ENCODE data around the gene PRR12. TPM values are rescaled to one million over a fixed set of nuclear protein-coding genes. Genes with fewer than 3 reads are reported as not detected.

Gene PRR12
- total and polyA plus RNA-seq, 4 donors, result 0.86 to 3.5 (median 2.8) TPM

DNA sequence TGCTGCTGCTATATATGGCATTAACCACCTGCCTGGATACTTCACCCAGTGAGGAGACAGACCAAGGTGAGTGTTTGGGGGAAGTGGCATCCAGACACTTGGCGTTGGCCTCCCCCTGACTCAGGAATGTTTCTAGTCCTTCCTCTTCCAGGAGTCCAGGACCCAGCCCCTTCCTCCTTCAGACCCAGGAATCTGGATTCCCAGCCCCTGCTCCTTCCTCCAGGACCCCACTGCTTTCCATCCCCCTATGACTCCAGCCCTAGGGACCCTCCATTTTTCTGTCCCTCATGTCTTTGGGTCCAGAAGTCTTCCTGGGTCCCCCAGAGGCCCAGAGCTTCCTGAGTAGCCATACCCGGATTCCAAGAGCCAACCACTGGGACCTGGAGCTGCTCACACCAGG lies 7.7 kb upstream of the PRR12 start:
- H3K36me3 ChIP-seq (ENCODE audit: control insufficient read depth in 4 of 4, insufficient read depth in 3 of 4, low read depth in 1 of 4, low read length in 3 of 4), result no peaks in the 10 kb centered on the region
- no peak overlapping the region for H3K9ac ChIP-seq (ENCODE audit: low read depth in 1 of 2, low read length in 2 of 2)
- H3K4me1 ChIP-seq (ENCODE audit: control insufficient read depth in 4 of 4, insufficient read depth in 4 of 4, low read length in 3 of 4), result peaks cover 4 to 22% (median 18%) of the 10 kb centered on the region in 4 donors
- TF ChIP-seq, protein P1, sequence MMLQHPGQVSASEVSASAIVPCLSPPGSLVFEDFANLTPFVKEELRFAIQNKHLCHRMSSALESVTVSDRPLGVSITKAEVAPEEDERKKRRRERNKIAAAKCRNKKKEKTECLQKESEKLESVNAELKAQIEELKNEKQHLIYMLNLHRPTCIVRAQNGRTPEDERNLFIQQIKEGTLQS (IDR thresholded peaks at IDR 0.05), result no peak
- TF ChIP-seq EGR1 (IDR thresholded peaks at IDR 0.05; ENCODE audit: low read depth in 2 of 2), result no peak
- TF ChIP-seq FOXA2 (IDR thresholded peaks at IDR 0.05), result no peak
- TF ChIP-seq RXRA (IDR thresholded peaks at IDR 0.05), result no peak
- TF ChIP-seq NR2F2 (IDR thresholded peaks at IDR 0.05), result no peak
- no peak for TF ChIP-seq FOXA1 (IDR thresholded peaks at IDR 0.05)
- H3K4me3 ChIP-seq (ENCODE audit: low read depth in 1 of 3, low read length in 3 of 3), result no peak overlapping the region
- DNase-seq (ENCODE audit: low spot score), result no peak
- H3K27me3 ChIP-seq (ENCODE audit: control insufficient read depth in 4 of 4, insufficient read depth in 4 of 4, low read length in 3 of 4), result no peaks in the 10 kb centered on the region
- no peak overlapping the region for H3K27ac ChIP-seq (ENCODE audit: low read depth in 1 of 2, low read length in 2 of 2)
- WGBS, result 67% methylated on average over 2 of the region's 2 CpGs
- H3K9me3 ChIP-seq (ENCODE audit: control insufficient read depth in 4 of 4, low read length in 3 of 4), result no peaks in the 10 kb centered on the region

DNA sequence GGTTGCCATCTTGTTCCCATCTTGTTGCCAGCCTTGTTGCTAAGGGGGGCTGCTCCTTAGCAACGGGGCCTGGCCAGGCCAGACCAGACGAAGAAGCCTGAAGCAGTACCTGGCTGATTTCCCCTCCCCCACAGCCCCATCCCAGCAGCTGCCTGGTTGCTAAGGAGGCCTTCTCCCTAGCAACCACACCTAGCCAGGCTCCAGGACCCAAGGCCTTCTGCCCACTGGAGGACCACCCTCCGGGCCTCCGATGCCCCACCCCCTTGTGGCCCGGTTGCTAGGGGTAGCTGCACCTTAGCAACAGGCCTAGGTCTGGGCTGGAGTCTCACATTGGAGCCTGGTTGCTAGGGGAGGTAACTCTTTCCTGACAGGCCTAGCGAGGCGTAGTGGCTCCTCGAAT lies 6.0 kb upstream of the PRR12 start:
- WGBS, result 78% methylated on average over 8 of the region's 8 CpGs
- H3K4me1 ChIP-seq (ENCODE audit: control insufficient read depth in 4 of 4, insufficient read depth in 4 of 4, low read length in 3 of 4), result peaks cover 4 to 14% (median 9%) of the 10 kb centered on the region in 4 donors
- H3K36me3 ChIP-seq (ENCODE audit: control insufficient read depth in 4 of 4, insufficient read depth in 3 of 4, low read depth in 1 of 4, low read length in 3 of 4), result no peaks in the 10 kb centered on the region
- no peak for TF ChIP-seq HNF4A (conservative IDR thresholded peaks at IDR 0.05)
- no peak for TF ChIP-seq GABPA (IDR thresholded peaks at IDR 0.05 in 1 of 2, conservative IDR thresholded peaks at IDR 0.05 in 1 of 2)
- no peak for TF ChIP-seq RXRA (IDR thresholded peaks at IDR 0.05)
- TF ChIP-seq, protein P2, sequence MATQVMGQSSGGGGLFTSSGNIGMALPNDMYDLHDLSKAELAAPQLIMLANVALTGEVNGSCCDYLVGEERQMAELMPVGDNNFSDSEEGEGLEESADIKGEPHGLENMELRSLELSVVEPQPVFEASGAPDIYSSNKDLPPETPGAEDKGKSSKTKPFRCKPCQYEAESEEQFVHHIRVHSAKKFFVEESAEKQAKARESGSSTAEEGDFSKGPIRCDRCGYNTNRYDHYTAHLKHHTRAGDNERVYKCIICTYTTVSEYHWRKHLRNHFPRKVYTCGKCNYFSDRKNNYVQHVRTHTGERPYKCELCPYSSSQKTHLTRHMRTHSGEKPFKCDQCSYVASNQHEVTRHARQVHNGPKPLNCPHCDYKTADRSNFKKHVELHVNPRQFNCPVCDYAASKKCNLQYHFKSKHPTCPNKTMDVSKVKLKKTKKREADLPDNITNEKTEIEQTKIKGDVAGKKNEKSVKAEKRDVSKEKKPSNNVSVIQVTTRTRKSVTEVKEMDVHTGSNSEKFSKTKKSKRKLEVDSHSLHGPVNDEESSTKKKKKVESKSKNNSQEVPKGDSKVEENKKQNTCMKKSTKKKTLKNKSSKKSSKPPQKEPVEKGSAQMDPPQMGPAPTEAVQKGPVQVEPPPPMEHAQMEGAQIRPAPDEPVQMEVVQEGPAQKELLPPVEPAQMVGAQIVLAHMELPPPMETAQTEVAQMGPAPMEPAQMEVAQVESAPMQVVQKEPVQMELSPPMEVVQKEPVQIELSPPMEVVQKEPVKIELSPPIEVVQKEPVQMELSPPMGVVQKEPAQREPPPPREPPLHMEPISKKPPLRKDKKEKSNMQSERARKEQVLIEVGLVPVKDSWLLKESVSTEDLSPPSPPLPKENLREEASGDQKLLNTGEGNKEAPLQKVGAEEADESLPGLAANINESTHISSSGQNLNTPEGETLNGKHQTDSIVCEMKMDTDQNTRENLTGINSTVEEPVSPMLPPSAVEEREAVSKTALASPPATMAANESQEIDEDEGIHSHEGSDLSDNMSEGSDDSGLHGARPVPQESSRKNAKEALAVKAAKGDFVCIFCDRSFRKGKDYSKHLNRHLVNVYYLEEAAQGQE (IDR thresholded peaks at IDR 0.05), result no peak
- no peaks in the 10 kb centered on the region for H3K27me3 ChIP-seq (ENCODE audit: control insufficient read depth in 4 of 4, insufficient read depth in 4 of 4, low read length in 3 of 4)
- no peaks in the 10 kb centered on the region for H3K9me3 ChIP-seq (ENCODE audit: control insufficient read depth in 4 of 4, low read length in 3 of 4)
- H3K27ac ChIP-seq (ENCODE audit: low read depth in 1 of 2, low read length in 2 of 2), result no peak overlapping the region
- no peak overlapping the region for H3K9ac ChIP-seq (ENCODE audit: low read depth in 1 of 2, low read length in 2 of 2)
- no peak for DNase-seq (ENCODE audit: low spot score)
- no peak overlapping the region for H3K4me3 ChIP-seq (ENCODE audit: low read depth in 1 of 3, low read length in 3 of 3)

DNA sequence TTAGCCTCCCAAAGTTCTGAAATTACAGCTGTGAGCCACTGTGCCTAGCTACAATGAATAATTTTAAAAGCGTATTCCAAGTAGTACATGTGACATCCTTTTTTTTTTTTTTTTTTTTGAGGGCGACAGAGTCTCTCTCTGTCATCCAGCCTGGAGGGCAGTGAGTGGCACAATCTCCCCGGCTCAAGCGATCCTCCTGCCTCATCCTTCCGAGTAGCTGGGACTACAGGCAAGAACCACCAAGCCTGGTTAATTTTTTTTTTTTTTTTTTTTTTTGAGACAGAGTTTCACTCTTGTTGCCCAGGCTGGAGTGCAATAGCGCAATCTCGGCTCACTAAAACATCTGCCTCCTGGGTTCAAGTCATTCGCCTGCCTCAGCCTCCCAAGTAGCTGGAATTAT lies 3.8 kb upstream of the PRR12 start:
- no peaks in the 10 kb centered on the region for H3K36me3 ChIP-seq (ENCODE audit: control insufficient read depth in 4 of 4, insufficient read depth in 3 of 4, low read depth in 1 of 4, low read length in 3 of 4)
- no peak overlapping the region for H3K27ac ChIP-seq (ENCODE audit: low read depth in 1 of 2, low read length in 2 of 2)
- TF ChIP-seq, protein P3, sequence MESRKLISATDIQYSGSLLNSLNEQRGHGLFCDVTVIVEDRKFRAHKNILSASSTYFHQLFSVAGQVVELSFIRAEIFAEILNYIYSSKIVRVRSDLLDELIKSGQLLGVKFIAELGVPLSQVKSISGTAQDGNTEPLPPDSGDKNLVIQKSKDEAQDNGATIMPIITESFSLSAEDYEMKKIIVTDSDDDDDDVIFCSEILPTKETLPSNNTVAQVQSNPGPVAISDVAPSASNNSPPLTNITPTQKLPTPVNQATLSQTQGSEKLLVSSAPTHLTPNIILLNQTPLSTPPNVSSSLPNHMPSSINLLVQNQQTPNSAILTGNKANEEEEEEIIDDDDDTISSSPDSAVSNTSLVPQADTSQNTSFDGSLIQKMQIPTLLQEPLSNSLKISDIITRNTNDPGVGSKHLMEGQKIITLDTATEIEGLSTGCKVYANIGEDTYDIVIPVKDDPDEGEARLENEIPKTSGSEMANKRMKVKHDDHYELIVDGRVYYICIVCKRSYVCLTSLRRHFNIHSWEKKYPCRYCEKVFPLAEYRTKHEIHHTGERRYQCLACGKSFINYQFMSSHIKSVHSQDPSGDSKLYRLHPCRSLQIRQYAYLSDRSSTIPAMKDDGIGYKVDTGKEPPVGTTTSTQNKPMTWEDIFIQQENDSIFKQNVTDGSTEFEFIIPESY (IDR thresholded peaks at IDR 0.05), result no peak
- TF ChIP-seq JUND (IDR thresholded peaks at IDR 0.05) (no peak), NR2F2 (IDR thresholded peaks at IDR 0.05) (no peak), RAD21 (IDR thresholded peaks at IDR 0.05) (no peak), GABPA (IDR thresholded peaks at IDR 0.05 in 1 of 2, conservative IDR thresholded peaks at IDR 0.05 in 1 of 2) (no peak), TAF1 (conservative IDR thresholded peaks at IDR 0.05) (no peak), HNF4G (IDR thresholded peaks at IDR 0.05) (no peak), FOXA2 (IDR thresholded peaks at IDR 0.05) (no peak), YY1 (IDR thresholded peaks at IDR 0.05) (no peak), FOXA1 (IDR thresholded peaks at IDR 0.05) (no peak), RXRA (IDR thresholded peaks at IDR 0.05) (no peak), EGR1 (IDR thresholded peaks at IDR 0.05; ENCODE audit: low read depth in 2 of 2) (no peak), HNF4A (conservative IDR thresholded peaks at IDR 0.05) (no peak), SP1 (IDR thresholded peaks at IDR 0.05) (no peak)
- TF ChIP-seq, protein P1 (IDR thresholded peaks at IDR 0.05), result no peak
- TF ChIP-seq, protein P2 (IDR thresholded peaks at IDR 0.05), result no peak
- no peak for DNase-seq (ENCODE audit: low spot score)
- H3K27me3 ChIP-seq (ENCODE audit: control insufficient read depth in 4 of 4, insufficient read depth in 4 of 4, low read length in 3 of 4), result no peaks in the 10 kb centered on the region
- no peaks in the 10 kb centered on the region for H3K9me3 ChIP-seq (ENCODE audit: control insufficient read depth in 4 of 4, low read length in 3 of 4)
- peaks cover 0 to 17% (median 9%) of the 10 kb centered on the region in 4 donors for H3K4me1 ChIP-seq (ENCODE audit: control insufficient read depth in 4 of 4, insufficient read depth in 4 of 4, low read length in 3 of 4)
- H3K9ac ChIP-seq (ENCODE audit: low read depth in 1 of 2, low read length in 2 of 2), result no peak overlapping the region
- WGBS, result 91% methylated on average over 8 of the region's 8 CpGs
- H3K4me3 ChIP-seq (ENCODE audit: low read depth in 1 of 3, low read length in 3 of 3), result no peak overlapping the region

Measured in liver (tissue), 9 donors.